ENCODE measurements around the gene SUFU. TPM values are rescaled to one million over a fixed set of nuclear protein-coding genes. Genes with fewer than 3 reads are reported as not detected.

SUFU gene
- polyA plus RNA-seq, 1 experiment, result 8.5 TPM

- CTCF ChIA-PET, result interaction anchor here (1.5 to 7.3 kb wide), 4 partner anchors 11 to 175 kb away, joined by 3 to 113 read pairs (median 5); partner anchors contain the start of genes ACTR1A and SUFU
- H3K4me3 ChIP-seq (ENCODE audit: low read depth, low read length), result no peak overlapping the region
- TF ChIP-seq, protein P1, sequence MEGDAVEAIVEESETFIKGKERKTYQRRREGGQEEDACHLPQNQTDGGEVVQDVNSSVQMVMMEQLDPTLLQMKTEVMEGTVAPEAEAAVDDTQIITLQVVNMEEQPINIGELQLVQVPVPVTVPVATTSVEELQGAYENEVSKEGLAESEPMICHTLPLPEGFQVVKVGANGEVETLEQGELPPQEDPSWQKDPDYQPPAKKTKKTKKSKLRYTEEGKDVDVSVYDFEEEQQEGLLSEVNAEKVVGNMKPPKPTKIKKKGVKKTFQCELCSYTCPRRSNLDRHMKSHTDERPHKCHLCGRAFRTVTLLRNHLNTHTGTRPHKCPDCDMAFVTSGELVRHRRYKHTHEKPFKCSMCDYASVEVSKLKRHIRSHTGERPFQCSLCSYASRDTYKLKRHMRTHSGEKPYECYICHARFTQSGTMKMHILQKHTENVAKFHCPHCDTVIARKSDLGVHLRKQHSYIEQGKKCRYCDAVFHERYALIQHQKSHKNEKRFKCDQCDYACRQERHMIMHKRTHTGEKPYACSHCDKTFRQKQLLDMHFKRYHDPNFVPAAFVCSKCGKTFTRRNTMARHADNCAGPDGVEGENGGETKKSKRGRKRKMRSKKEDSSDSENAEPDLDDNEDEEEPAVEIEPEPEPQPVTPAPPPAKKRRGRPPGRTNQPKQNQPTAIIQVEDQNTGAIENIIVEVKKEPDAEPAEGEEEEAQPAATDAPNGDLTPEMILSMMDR (IDR thresholded peaks at IDR 0.05; ENCODE audit: insufficient read depth, low read depth, low read length), result no peak
- POLR2A ChIA-PET, result no interaction called here
- H3K36me3 ChIP-seq (ENCODE audit: control insufficient read depth, insufficient read depth, low read length), result no peaks in the 10 kb centered on the region
- no peak for DNase-seq (ENCODE audit: low read depth)
- no peaks in the 10 kb centered on the region for H3K27me3 ChIP-seq (ENCODE audit: control insufficient read depth, insufficient read depth, low read length)
These were observed 75.0 kb downstream of the SUFU start for GRCh38 chr10:102578782-102579181.

DNA sequence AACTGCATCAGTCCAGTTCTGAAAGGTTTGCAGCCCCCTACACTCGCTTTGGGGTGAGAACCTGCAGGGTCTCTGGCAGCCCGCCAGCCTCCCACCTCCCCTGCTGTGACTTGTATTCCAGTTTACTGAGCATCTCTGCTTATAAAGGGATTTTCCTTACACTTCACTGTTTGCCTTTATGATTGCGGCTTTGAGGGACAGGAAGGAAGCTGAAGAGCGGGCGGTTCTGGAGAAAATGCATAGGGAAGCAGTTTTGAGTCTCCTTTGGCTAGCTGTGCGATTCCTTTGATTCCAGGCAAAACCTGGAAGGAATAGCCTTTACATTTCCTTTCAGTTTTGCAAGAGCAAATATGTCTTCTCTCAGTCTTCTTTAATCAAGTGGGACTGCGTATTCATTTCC lies 75.6 kb downstream of the SUFU start:
- POLR2A ChIA-PET, result interaction anchor here (0.6 kb wide), 1 partner anchor 16 kb away, joined by 14 read pairs; no protein-coding TSS in a partner anchor
- Histone ChIP-seq H3K27me3 (ENCODE audit: control insufficient read depth, insufficient read depth, low read length) (no peaks in the 10 kb centered on the region), H3K4me3 (ENCODE audit: low read depth, low read length) (no peak overlapping the region), H3K36me3 (ENCODE audit: control insufficient read depth, insufficient read depth, low read length) (no peaks in the 10 kb centered on the region)
- DNase-seq (ENCODE audit: low read depth), result no peak
- TF ChIP-seq, protein P1 (IDR thresholded peaks at IDR 0.05; ENCODE audit: insufficient read depth, low read depth, low read length), result no peak
- CTCF ChIA-PET, result interaction anchor here (0.5 to 7.3 kb wide), 11 partner anchors 12 to 176 kb away, joined by 3 to 113 read pairs (median 4); partner anchors contain the start of genes ACTR1A and SUFU

DNA sequence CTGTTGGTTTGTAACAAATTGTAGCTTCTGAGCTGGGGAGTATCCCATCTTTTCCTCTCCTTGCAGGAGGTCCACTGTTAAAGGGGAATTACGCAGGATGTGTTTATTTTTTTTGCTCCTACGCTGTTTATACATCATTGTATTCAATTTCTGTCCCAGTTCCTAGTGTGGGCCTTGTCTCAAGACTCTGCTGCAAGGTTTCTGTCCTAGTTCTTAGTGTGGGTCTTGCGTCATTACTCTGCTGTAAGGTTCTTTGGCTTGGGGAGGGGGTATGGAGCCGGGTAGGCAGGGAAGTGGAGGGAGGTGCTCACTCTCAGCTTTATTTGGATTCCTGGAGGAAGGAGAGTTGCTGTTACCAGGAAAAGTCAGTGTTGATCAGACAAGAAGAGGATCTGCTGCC lies 76.5 kb downstream of the SUFU start:
- no peaks in the 10 kb centered on the region for H3K27me3 ChIP-seq (ENCODE audit: control insufficient read depth, insufficient read depth, low read length)
- CTCF ChIA-PET, result interaction anchor here (0.8 to 7.3 kb wide), 12 partner anchors 11 to 177 kb away, joined by 3 to 113 read pairs (median 4); partner anchors contain the start of genes ACTR1A and SUFU
- H3K36me3 ChIP-seq (ENCODE audit: control insufficient read depth, insufficient read depth, low read length), result no peaks in the 10 kb centered on the region
- POLR2A ChIA-PET, result interaction anchor here (0.6 kb wide), 1 partner anchor 16 kb away, joined by 14 read pairs; no protein-coding TSS in a partner anchor
- TF ChIP-seq, protein P1 (IDR thresholded peaks at IDR 0.05; ENCODE audit: insufficient read depth, low read depth, low read length), result no peak
- H3K4me3 ChIP-seq (ENCODE audit: low read depth, low read length), result no peak overlapping the region
- DNase-seq (ENCODE audit: low read depth), result no peak

GRCh38 chr10:102581401-102581800 lies 77.6 kb downstream of the SUFU start:
- ChIA-PET POLR2A (no interaction called here), CTCF (interaction anchor here (1.1 to 7.3 kb wide), 4 partner anchors 34 to 352 kb away, joined by 3 to 113 read pairs (median 3); partner anchors contain the start of genes ACTR1A and SUFU)
- no peaks in the 10 kb centered on the region for H3K36me3 ChIP-seq (ENCODE audit: control insufficient read depth, insufficient read depth, low read length)
- TF ChIP-seq, protein P1 (IDR thresholded peaks at IDR 0.05; ENCODE audit: insufficient read depth, low read depth, low read length), result no peak
- no peak for DNase-seq (ENCODE audit: low read depth)
- no peaks in the 10 kb centered on the region for H3K27me3 ChIP-seq (ENCODE audit: control insufficient read depth, insufficient read depth, low read length)
- H3K4me3 ChIP-seq (ENCODE audit: low read depth, low read length), result no peak overlapping the region

GRCh38 chr10:102581981-102582580 lies 78.3 kb downstream of the SUFU start:
- ChIA-PET POLR2A (no interaction called here), CTCF (interaction anchor here (0.7 to 7.3 kb wide), 9 partner anchors 11 to 352 kb away, joined by 3 to 113 read pairs (median 3); partner anchors contain the start of genes ACTR1A, CUEDC2 and SUFU)
- Histone ChIP-seq H3K36me3 (ENCODE audit: control insufficient read depth, insufficient read depth, low read length) (no peaks in the 10 kb centered on the region), H3K4me3 (ENCODE audit: low read depth, low read length) (no peak overlapping the region), H3K27me3 (ENCODE audit: control insufficient read depth, insufficient read depth, low read length) (no peaks in the 10 kb centered on the region)
- TF ChIP-seq, protein P1 (IDR thresholded peaks at IDR 0.05; ENCODE audit: insufficient read depth, low read depth, low read length), result no peak
- DNase-seq (ENCODE audit: low read depth), result no peak

Measured in BJ (cell line).